ENCODE data around the gene SLC28A1.

SLC28A1 gene

GRCh38 chr15:84886211-84886983 lies 1.9 kb downstream of the SLC28A1 start:
- no peak for DNase-seq

- no peak for DNase-seq
Measured at GRCh38 chr15:84886984-84887299, 2.5 kb downstream of the SLC28A1 start.

GRCh38 chr15:84887938-84888337 lies 3.5 kb downstream of the SLC28A1 start:
- no peak for DNase-seq

- DNase-seq: no peak
Measured at GRCh38 chr15:84888639-84889038, 4.2 kb downstream of the SLC28A1 start.

- no peak for DNase-seq
Measured at GRCh38 chr15:84889313-84889990, 5.0 kb downstream of the SLC28A1 start.

- no peak for DNase-seq
Measured at GRCh38 chr15:84889991-84890669, 5.7 kb downstream of the SLC28A1 start.

- no peak for DNase-seq
Measured at GRCh38 chr15:84890670-84891162, 6.3 kb downstream of the SLC28A1 start.

- no peak for DNase-seq
Measured at GRCh38 chr15:84891339-84891738, 6.9 kb downstream of the SLC28A1 start.

GRCh38 chr15:84892786-84893307 lies 8.4 kb downstream of the SLC28A1 start:
- DNase-seq: no peak

GRCh38 chr15:84893607-84894006 lies 9.1 kb downstream of the SLC28A1 start:
- DNase-seq: no peak

GRCh38 chr15:84894736-84895425 lies 10.4 kb downstream of the SLC28A1 start:
- DNase-seq: no peak

GRCh38 chr15:84898761-84899160 lies 14.3 kb downstream of the SLC28A1 start:
- no peak for DNase-seq

- no peak for DNase-seq
Measured at GRCh38 chr15:84899750-84900149, 15.3 kb downstream of the SLC28A1 start.

GRCh38 chr15:84901540-84901939 lies 17.1 kb downstream of the SLC28A1 start:
- DNase-seq: no peak

- DNase-seq: no peak
Measured at GRCh38 chr15:84903751-84904150, 19.3 kb downstream of the SLC28A1 start.

GRCh38 chr15:84904419-84904818 lies 20.0 kb downstream of the SLC28A1 start:
- no peak for DNase-seq

- DNase-seq: no peak
Measured at GRCh38 chr15:84905016-84905916, 20.8 kb downstream of the SLC28A1 start.

- DNase-seq: no peak
Measured at GRCh38 chr15:84907731-84908130, 23.3 kb downstream of the SLC28A1 start.

- DNase-seq: no peak
Measured at GRCh38 chr15:84908564-84908963, 24.1 kb downstream of the SLC28A1 start.

- no peak for DNase-seq
Measured at GRCh38 chr15:84909029-84909428, 24.6 kb downstream of the SLC28A1 start.

GRCh38 chr15:84909782-84910181 lies 25.3 kb downstream of the SLC28A1 start:
- DNase-seq: no peak
